CD14-positive monocyte (primary cell): Measurements from ENCODE around the gene TBXAS1. TPM values are rescaled to one million over a fixed set of nuclear protein-coding genes. Genes with fewer than 3 reads are reported as not detected.

Source experiments
- DNase-seq, 3 donors: peaks; one replicate each; pipeline ENCODE4 v3.0.0-alpha.2; 2011 to 2022
- H2AFZ ChIP-seq: 2 replicates; pipeline ENCODE4 v1.6.0; 2012; ENCODE audit warnings: mild to moderate bottlenecking, low read depth, low read length, inconsistent platforms; ENCODE audit not compliant: insufficient read depth, poor library complexity, severe bottlenecking
- H3K27ac ChIP-seq, 2 donors: 1 replicate in 1 of 2; 2 replicates in 1 of 2; pipeline ENCODE4 v1.5.1; 2012 to 2013; ENCODE audit warnings: low read length in 2 of 2, control low read depth in 1 of 2, inconsistent platforms in 1 of 2, low read depth in 1 of 2, mild to moderate bottlenecking in 1 of 2
- H3K27me3 ChIP-seq, 2 donors: one replicate each; pipeline versions ENCODE4 v1.6.0 to v1.6.1; 2011 to 2013; ENCODE audit warnings: low read length in 2 of 2; ENCODE audit not compliant: control insufficient read depth in 2 of 2, insufficient read depth in 2 of 2
- H3K36me3 ChIP-seq, 2 donors: replicated peaks in 1 of 2; 1 replicate in 1 of 2; 2 replicates in 1 of 2; pipeline versions ENCODE4 v1.5.1 to v1.6.1; 2012 to 2013; ENCODE audit warnings: low read length in 2 of 2, control low read depth in 1 of 2, inconsistent platforms in 1 of 2, mild to moderate bottlenecking in 1 of 2; ENCODE audit not compliant: insufficient read depth in 2 of 2, control insufficient read depth in 1 of 2
- H3K4me1 ChIP-seq, 2 donors: 1 replicate in 1 of 2; 2 replicates in 1 of 2; pipeline versions ENCODE4 v1.5.1 to v1.6.1; 2012 to 2013; ENCODE audit warnings: low read length in 2 of 2, control low read depth in 1 of 2, inconsistent platforms in 1 of 2, mild to moderate bottlenecking in 1 of 2, moderate library complexity in 1 of 2; ENCODE audit not compliant: insufficient read depth in 2 of 2, control insufficient read depth in 1 of 2
- H3K4me2 ChIP-seq: replicated peaks from 2 replicates; pipeline ENCODE3; 2012; ENCODE audit warnings: low read length, moderate library complexity, mild to moderate bottlenecking; ENCODE audit not compliant: poor library complexity, severe bottlenecking; ENCODE audit errors: extremely low read depth
- H3K4me3 ChIP-seq, 3 experiments: fragments of 200-600 bp in 1 of 3; sonication (generic) in 1 of 3; replicated peaks in 1 of 3; 1 replicate in 2 of 3; 2 replicates in 1 of 3; pipeline ENCODE4 v1.5.1; 2011 to 2013; ENCODE audit warnings: low read length in 3 of 3, mild to moderate bottlenecking in 3 of 3, control low read depth in 2 of 3, low read depth in 2 of 3, inconsistent platforms in 1 of 3, moderate library complexity in 1 of 3
- H3K79me2 ChIP-seq: 2 replicates; pipeline ENCODE4 v1.6.0; 2012; ENCODE audit warnings: mild to moderate bottlenecking, control low read depth, inconsistent platforms, low read length, moderate library complexity; ENCODE audit not compliant: insufficient read depth
- H3K9ac ChIP-seq: 2 replicates; pipeline ENCODE4 v1.6.0; 2017; ENCODE audit warnings: low read length, mild to moderate bottlenecking; ENCODE audit not compliant: insufficient read depth, poor library complexity, severe bottlenecking
- H3K9me3 ChIP-seq, 2 donors: replicated peaks in 1 of 2; 1 replicate in 1 of 2; 2 replicates in 1 of 2; pipeline versions ENCODE4 v1.5.1 to v1.6.1; 2012 to 2013; ENCODE audit warnings: low read length in 2 of 2, control low read depth in 1 of 2; ENCODE audit not compliant: control insufficient read depth in 1 of 2, insufficient read depth in 1 of 2
- H4K20me1 ChIP-seq: 2 replicates; pipeline ENCODE4 v1.6.0; 2012; ENCODE audit warnings: mild to moderate bottlenecking, low read length, control low read depth, moderate library complexity; ENCODE audit not compliant: insufficient read depth
- H3K27ac Mint-ChIP-seq, 7 donors: one replicate each; pipeline ENCODE4 v1.8.0; 2020; ENCODE audit warnings: mild to moderate bottlenecking in 7 of 7, mixed read lengths in 7 of 7, moderate library complexity in 6 of 7, inconsistent platforms in 2 of 7
- H3K27me3 Mint-ChIP-seq, 3 donors: one replicate each; pipeline ENCODE4 v1.8.0; 2021 to 2022; ENCODE audit warnings: low read depth in 3 of 3, mild to moderate bottlenecking in 3 of 3, mixed read lengths in 3 of 3, moderate library complexity in 3 of 3, inconsistent platforms in 1 of 3
- H3K36me3 Mint-ChIP-seq, 2 donors: one replicate each; pipeline ENCODE4 v1.8.0; 2020; ENCODE audit warnings: mixed read lengths in 2 of 2, inconsistent platforms in 1 of 2, mild to moderate bottlenecking in 1 of 2
- H3K4me1 Mint-ChIP-seq: one replicate; pipeline ENCODE4 v1.8.0; 2020; ENCODE audit warnings: mild to moderate bottlenecking, mixed read lengths
- H3K4me3 Mint-ChIP-seq, 2 donors: one replicate each; pipeline ENCODE4 v1.8.0; 2020; ENCODE audit warnings: mild to moderate bottlenecking in 2 of 2, mixed read lengths in 2 of 2, moderate library complexity in 1 of 2
- H3K9me3 Mint-ChIP-seq, 7 donors: one replicate each; pipeline ENCODE4 v1.8.0; 2020 to 2022; ENCODE audit warnings: mixed read lengths in 7 of 7, mild to moderate bottlenecking in 6 of 7, moderate library complexity in 6 of 7, inconsistent platforms in 2 of 7
- WGBS: methylation state at CpG from one replicate; pipeline ENCODE4 v1.1.5; 2013; ENCODE audit warnings: missing lambda C conversion rate; ENCODE audit not compliant: insufficient coverage; 5-methylcytosine and 5-hydroxymethylcytosine counted together
- intact Hi-C, 2 donors: fragments of 100-400 bp; cut with micrococcal nuclease; formaldehyde crosslinking; loops; one replicate each; pipeline versions ENCODE4 v1.15.0 to v1.15.1; 2023
- polyA plus RNA-seq, 3 donors: library from polyadenylated mRNA; depleted of rRNA in 1 of 3; unstranded in 2 of 3; stranded (reverse) in 1 of 3; fragments of 300-500 nt in 2 of 3; fragments of >200 nt in 1 of 3; fragmentation: Illumina TruSeq in 2 of 3; gene quantifications; 1 replicate in 2 of 3; 2 replicates in 1 of 3; pipeline ENCODE4 v1.2.3, GENCODE V29; 2012 to 2021
- TF ChIP-seq, protein P1 (sequence below): fragments of 200-600 bp; IDR thresholded peaks from one replicate; pipeline ENCODE4 v1.8.0; 2022; ENCODE audit warnings: antibody characterized with exemption, mild to moderate bottlenecking

Gene TBXAS1
- polyA plus RNA-seq, 3 donors = 289 to 335 (median 298) TPM

DNA sequence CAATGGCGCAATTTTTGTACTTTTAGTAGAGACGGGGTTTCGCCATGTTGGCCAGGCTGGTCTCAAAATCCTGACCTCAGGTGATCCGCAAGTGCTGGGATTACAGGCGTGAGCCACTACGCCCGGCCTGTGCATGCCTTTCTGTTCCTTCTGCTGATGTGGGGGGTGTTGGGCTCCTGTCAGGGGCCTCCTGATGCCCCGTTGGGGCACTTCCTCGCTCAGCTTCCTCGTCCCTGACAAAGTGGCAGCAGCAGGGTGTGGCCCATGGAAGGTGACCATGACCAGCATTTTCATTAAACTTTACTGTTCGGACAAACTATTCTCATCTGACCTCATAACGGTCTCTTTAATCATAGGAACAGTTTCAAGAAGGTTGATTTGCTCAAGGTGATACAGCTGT is 69.4 kb downstream of the TBXAS1 start:
- H3K79me2 ChIP-seq = peaks cover 66% of the 10 kb centered on the region
- H4K20me1 ChIP-seq = peaks cover 72% of the 10 kb centered on the region
- H3K27ac ChIP-seq = peak overlapping the region; percentile 25 to 97
- intact Hi-C loops = no loop called here
- 28% methylated on average over 10 of the region's 12 CpGs for WGBS
- H3K4me1 Mint-ChIP-seq = peaks cover 82% of the 10 kb centered on the region
- H3K4me2 ChIP-seq = no peak overlapping the region
- H3K4me3 ChIP-seq = no peak overlapping the region
- H3K27ac Mint-ChIP-seq = peak overlapping the region; percentile 52 to 88 (median 81)
- TF ChIP-seq, protein P1, sequence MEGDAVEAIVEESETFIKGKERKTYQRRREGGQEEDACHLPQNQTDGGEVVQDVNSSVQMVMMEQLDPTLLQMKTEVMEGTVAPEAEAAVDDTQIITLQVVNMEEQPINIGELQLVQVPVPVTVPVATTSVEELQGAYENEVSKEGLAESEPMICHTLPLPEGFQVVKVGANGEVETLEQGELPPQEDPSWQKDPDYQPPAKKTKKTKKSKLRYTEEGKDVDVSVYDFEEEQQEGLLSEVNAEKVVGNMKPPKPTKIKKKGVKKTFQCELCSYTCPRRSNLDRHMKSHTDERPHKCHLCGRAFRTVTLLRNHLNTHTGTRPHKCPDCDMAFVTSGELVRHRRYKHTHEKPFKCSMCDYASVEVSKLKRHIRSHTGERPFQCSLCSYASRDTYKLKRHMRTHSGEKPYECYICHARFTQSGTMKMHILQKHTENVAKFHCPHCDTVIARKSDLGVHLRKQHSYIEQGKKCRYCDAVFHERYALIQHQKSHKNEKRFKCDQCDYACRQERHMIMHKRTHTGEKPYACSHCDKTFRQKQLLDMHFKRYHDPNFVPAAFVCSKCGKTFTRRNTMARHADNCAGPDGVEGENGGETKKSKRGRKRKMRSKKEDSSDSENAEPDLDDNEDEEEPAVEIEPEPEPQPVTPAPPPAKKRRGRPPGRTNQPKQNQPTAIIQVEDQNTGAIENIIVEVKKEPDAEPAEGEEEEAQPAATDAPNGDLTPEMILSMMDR = no peak
- H3K4me1 ChIP-seq = peaks cover 81 to 83% of the 10 kb centered on the region in 2 donors
- no peak overlapping the region for H3K9ac ChIP-seq
- peak overlapping the region in 1 of 2 donors; percentile 39 for H3K4me3 Mint-ChIP-seq
- no peak overlapping the region for H2AFZ ChIP-seq
- H3K9me3 Mint-ChIP-seq = peaks cover 0 to 3% (median 0%) of the 10 kb centered on the region in 7 donors
- peaks cover 0 to 6% (median 0%) of the 10 kb centered on the region in 3 donors for H3K27me3 Mint-ChIP-seq
- DNase-seq = peak; percentile 26 to 51 (median 39)
- H3K9me3 ChIP-seq = no peaks in the 10 kb centered on the region
- peaks cover 52 to 67% of the 10 kb centered on the region in 2 donors for H3K36me3 Mint-ChIP-seq
- no peaks in the 10 kb centered on the region for H3K27me3 ChIP-seq
- H3K36me3 ChIP-seq = peaks cover 4 to 62% of the 10 kb centered on the region in 2 donors

DNA sequence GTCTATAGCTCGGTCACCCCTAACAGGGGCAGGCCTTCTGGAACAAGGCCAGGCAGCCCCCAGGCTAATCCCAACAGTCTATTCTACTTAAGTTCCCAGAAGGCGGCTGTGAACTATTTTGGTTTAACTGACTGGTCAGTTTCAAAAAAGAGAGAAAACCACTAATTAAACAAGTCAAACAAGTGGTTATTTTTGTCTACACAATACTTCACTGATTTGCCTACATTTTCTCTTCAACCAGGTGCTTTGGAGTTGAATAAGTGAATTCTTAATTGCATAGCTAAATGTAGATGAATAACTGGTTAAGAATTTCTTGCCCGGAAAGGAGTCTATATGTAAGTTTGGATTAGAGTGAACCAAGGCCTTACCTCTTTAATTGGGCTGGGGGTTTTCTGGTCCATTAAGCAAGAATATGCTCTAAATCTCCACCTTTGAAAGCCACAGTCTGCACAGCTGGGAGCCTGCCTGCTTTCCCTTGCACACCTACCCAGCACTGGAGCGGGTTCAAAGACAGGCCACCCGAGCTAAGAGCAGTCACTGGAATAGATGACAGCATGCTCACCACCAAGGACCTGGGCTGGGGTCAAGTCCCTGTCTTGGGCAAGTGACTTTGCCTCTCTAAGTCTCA is 70.4 kb downstream of the TBXAS1 start:
- peak overlapping the region; percentile 25 to 97 for H3K27ac ChIP-seq

More for the DNA sequence above, 70.4 kb downstream of the TBXAS1 start:
- DNase-seq = no peak
- Histone ChIP-seq H3K36me3 (peaks cover 4 to 52% of the 10 kb centered on the region in 2 donors), H4K20me1 (peaks cover 62% of the 10 kb centered on the region), H3K4me1 (peaks cover 74 to 77% of the 10 kb centered on the region in 2 donors), H3K4me3 (no peak overlapping the region), H3K79me2 (peaks cover 66% of the 10 kb centered on the region), H3K27me3 (no peaks in the 10 kb centered on the region), H2AFZ (no peak overlapping the region), H3K9me3 (no peaks in the 10 kb centered on the region), H3K4me2 (no peak overlapping the region), H3K9ac (no peak overlapping the region)
- intact Hi-C loops = no loop called here
- TF ChIP-seq, protein P1 = no peak
- 100% methylated on average over 3 of the region's 5 CpGs for WGBS
- H3K36me3 Mint-ChIP-seq = peaks cover 55 to 66% of the 10 kb centered on the region in 2 donors
- peaks cover 78% of the 10 kb centered on the region for H3K4me1 Mint-ChIP-seq
- H3K4me3 Mint-ChIP-seq = no peak overlapping the region
- H3K27ac Mint-ChIP-seq = peak overlapping the region; percentile 30 to 96 (median 69)
- H3K27me3 Mint-ChIP-seq = peaks cover 0 to 6% (median 0%) of the 10 kb centered on the region in 3 donors
- peaks cover 0 to 6% (median 0%) of the 10 kb centered on the region in 7 donors for H3K9me3 Mint-ChIP-seq
